Measurements from ENCODE around the gene SHMT2.

GRCh38 chr12:57200497-57200896 is 29.0 kb upstream of the SHMT2 start:
- TF ChIP-seq EZH2 (IDR thresholded peaks at IDR 0.05), result no peak
- TF ChIP-seq POLR2AphosphoS5 (IDR thresholded peaks at IDR 0.05; ENCODE audit: borderline replicate concordance, low read depth, low read length), result no peak

Data from SK-N-MC (cell line).